ENCODE data around the gene PRAF2. TPM values are rescaled to one million over a fixed set of nuclear protein-coding genes. Genes with fewer than 3 reads are reported as not detected.

Gene PRAF2
- total RNA-seq, 1 donor from 2014 or later, result 12.5 TPM

DNA sequence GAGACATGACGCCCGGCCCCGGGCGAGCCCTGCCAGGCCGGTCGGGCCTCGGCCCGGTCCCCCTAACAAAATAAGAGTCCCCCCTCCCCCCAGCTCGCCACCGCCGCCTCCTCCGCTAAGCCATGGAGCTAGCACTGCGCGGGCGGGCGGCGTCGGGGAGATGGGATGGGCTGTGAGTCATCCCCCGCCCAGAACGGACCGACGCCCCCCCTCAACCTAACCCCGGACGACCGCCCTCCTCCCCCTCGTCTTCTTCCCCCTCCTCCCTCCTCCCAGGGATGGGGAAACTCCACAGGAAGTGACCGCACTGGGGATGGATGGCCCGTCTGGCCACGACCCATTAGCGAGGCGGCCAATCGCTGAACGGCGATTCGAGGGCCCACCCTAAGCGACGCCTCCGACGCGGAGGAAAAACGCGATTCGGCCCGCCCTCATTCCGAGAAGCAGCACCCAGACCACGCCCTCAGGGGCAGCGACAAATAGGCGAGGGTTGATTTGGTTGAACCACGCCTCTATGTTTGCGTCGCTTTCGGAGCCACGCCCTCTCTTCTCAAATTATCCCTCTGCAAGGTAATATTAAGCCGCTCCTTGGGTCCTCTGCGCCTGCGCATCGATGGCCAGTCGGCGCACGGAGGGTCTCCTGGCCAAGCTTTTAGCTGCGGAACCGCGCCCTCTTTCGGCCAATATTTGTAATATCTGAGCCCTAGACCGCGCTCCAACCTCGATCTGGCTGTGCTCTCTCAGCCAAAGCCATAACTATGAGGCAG is 30.4 kb downstream of the PRAF2 start, which contains the start of gene TFE3:
TSS of gene TFE3 (minus strand) at position 138 of the 767 bp plus-strand sequence. CDS start at position 7, 131 bp downstream.
- Mint-ChIP-seq H3K4me3 (peak within 1 kb of the TSS; percentile 88), H3K36me3 (ENCODE audit: low read depth) (peaks cover 12% of the 10 kb centered on the region), H3K27me3 (no peaks in the 10 kb centered on the region), H3K4me1 (peaks cover 31% of the 10 kb centered on the region), H3K27ac (peak within 1 kb of the TSS; percentile 95), H3K9me3 (no peaks in the 10 kb centered on the region)
- intact Hi-C loops (cut with micrococcal nuclease), result loop anchor here (1.0 to 5.0 kb wide), 6 partner anchors 10 to 146 kb away; partner anchors contain the start of genes GRIPAP1, KCND1, PIM2 and PQBP1
- peak; percentile 98 for DNase-seq

DNA sequence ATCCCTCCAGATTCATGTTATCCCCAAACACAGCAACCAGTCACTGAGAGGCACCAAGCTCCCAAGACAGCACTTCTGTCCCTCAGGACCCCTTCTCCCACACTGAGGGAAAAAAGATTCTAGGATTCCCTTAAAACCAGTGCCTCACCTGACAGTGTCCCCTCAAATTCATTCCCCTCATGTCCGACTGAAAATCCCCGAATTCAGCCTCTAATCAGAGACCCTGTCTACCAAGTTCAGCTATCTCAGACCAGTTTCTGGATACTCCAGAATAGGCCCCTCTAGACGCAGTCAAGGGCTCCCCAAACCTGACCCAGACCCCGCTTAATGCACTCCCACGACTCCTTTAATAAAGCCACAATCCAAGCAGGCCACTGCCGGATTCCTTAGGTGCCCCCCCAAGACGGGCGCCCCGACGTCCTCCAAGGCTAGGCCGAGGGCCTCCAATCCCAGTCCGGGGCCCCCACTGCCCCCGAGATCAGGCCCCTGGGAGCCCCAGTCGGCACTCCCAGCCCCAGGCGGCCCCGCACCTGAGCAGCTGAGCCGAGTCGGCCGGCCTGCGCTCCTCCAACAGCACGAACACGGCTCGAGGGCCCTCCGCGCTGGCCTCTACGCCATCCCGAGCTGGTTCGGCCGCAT is 31.1 kb downstream of the PRAF2 start:
- Mint-ChIP-seq H3K27me3 (no peaks in the 10 kb centered on the region), H3K27ac (peak overlapping the region; percentile 95), H3K9me3 (no peaks in the 10 kb centered on the region), H3K36me3 (ENCODE audit: low read depth) (peaks cover 17% of the 10 kb centered on the region), H3K4me1 (peaks cover 33% of the 10 kb centered on the region), H3K4me3 (peak overlapping the region; percentile 88)
- DNase-seq, result no peak
- intact Hi-C loops (cut with micrococcal nuclease), result loop anchor here (1.0 to 5.0 kb wide), 6 partner anchors 11 to 145 kb away; partner anchors contain the start of genes GRIPAP1, KCND1, PIM2 and PQBP1

DNA sequence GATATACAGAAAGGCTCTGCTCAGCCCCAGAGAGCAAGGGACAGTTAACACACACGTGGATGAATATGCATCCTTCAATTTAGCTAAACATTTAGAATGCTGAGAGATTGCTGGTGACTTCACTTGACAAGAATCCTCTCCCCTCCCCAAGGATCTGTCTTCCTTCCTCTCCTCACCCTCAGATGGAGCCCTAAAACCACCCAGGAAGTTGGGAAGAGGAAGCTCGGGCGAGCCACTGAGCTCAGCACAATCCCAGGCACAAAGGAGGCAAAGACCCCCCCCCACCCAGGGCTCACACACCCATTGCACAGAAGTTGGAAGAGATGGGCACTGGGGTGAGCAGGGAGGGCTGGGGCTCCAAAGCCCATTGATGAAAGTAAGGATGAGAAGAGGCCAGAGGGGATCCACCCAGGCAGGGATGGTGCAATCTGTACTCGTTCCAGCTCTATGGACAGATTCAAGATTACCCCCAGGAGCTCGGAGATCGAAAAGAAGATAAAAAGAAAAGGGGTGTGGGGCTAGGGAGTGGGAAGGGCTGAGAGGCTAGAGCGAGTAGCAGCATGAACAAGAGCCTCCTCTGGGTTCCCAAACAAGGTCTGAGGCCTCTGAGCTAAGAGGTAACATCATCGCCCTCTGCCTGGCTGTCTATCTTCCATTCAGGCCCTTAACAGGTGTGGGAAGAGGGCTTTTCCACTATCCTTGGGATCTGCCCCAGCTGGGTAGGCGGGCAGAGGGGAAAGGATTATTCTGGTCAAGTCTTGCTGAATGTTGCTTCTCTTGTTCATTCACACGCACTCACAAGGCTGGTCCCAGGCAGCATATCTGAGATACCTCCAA is 31.8 kb downstream of the PRAF2 start:
- peak; percentile 68 for DNase-seq
- intact Hi-C loops (cut with micrococcal nuclease), result loop anchor here (5.0 kb wide), 3 partner anchors 70 to 145 kb away; partner anchors contain the start of genes KCND1, PIM2, PQBP1 and TIMM17B
- H3K9me3 Mint-ChIP-seq, result no peaks in the 10 kb centered on the region
- peaks cover 21% of the 10 kb centered on the region for H3K36me3 Mint-ChIP-seq (ENCODE audit: low read depth)
- peak overlapping the region; percentile 95 for H3K27ac Mint-ChIP-seq
- H3K4me1 Mint-ChIP-seq, result peaks cover 33% of the 10 kb centered on the region
- H3K4me3 Mint-ChIP-seq, result peak overlapping the region; percentile 88
- H3K27me3 Mint-ChIP-seq, result no peaks in the 10 kb centered on the region

DNA sequence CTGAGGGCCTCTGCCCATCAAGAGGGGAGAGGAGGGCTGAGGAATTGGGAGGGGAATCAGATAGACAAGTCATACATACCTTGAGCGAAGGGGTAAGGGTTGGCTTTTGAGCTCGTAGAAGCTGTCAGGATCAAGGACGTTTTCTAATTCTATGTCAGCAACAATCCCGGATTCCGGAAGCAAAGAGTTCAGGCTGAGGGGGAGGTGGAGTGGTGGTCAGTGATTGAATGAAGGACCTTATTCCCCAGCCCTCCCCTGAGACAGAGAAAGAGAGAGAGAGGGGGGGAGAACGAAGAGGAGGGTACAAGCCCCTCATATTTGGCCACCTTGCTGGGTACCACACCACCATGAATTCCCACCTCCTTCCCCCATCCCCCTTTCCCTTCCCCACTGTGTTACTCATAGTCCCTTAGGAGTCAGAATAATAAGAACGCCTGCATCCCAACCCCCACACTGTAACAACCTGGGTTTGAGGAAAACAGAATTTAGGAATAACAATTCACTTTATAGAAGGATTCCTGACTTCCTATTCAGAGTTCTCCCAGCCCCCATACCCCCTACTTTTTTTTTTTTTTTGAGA is 33.3 kb downstream of the PRAF2 start:
- H3K4me1 Mint-ChIP-seq, result peaks cover 33% of the 10 kb centered on the region
- peak overlapping the region; percentile 88 for H3K4me3 Mint-ChIP-seq
- DNase-seq, result no peak
- H3K9me3 Mint-ChIP-seq, result no peaks in the 10 kb centered on the region
- intact Hi-C loops (cut with micrococcal nuclease), result loop anchor here (5.0 kb wide), 3 partner anchors 68 to 143 kb away; partner anchors contain the start of genes KCND1, PIM2, PQBP1 and TIMM17B
- H3K27me3 Mint-ChIP-seq, result no peaks in the 10 kb centered on the region
- peaks cover 23% of the 10 kb centered on the region for H3K36me3 Mint-ChIP-seq (ENCODE audit: low read depth)
- peak overlapping the region; percentile 82 for H3K27ac Mint-ChIP-seq

DNA sequence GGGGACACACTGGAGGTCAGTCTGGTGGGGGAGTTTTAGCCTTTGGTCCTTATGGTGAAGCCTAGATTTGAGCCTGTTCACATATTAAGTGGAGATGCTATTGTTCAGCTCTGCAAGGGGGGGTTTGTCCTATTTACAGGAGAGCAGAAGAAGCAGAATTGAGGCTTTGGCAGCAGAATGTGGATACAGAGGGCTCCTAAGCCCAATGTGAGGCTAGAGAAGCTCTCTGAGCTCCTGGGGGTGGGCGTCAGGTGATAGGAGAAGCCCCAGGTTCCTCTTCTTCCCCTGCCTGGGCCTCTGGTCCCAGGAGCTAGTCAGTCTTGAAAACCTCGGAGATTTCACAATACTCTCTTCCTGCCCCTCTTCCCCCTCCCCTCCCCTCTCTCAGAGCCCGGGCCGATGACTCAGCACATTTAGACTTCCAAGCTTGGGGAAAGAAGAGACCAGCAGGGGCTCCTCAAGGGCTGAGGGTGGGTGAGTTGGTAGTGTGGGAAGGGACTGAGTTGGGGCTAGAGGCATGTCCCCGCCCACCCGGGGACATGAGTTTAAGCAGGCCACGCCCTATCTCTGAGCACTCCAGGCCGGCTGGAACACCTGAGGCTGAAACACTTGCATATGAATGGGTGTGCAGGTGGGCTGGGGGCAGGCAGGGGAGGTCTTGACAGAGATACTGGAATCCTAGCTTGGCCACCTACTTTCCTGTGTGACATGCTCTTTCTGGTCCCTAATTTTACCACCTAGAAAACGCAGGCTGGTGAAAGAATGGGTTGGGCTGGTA is 34.0 kb downstream of the PRAF2 start:
- intact Hi-C loops (cut with micrococcal nuclease), result loop anchor here (5.0 kb wide), 3 partner anchors 67 to 142 kb away; partner anchors contain the start of genes KCND1, PIM2, PQBP1 and TIMM17B
- Mint-ChIP-seq H3K36me3 (ENCODE audit: low read depth) (peaks cover 24% of the 10 kb centered on the region), H3K4me1 (peaks cover 33% of the 10 kb centered on the region), H3K27me3 (no peaks in the 10 kb centered on the region), H3K4me3 (peak overlapping the region; percentile 88), H3K9me3 (no peaks in the 10 kb centered on the region), H3K27ac (peak overlapping the region; percentile 82)
- DNase-seq, result peak; percentile 81

DNA sequence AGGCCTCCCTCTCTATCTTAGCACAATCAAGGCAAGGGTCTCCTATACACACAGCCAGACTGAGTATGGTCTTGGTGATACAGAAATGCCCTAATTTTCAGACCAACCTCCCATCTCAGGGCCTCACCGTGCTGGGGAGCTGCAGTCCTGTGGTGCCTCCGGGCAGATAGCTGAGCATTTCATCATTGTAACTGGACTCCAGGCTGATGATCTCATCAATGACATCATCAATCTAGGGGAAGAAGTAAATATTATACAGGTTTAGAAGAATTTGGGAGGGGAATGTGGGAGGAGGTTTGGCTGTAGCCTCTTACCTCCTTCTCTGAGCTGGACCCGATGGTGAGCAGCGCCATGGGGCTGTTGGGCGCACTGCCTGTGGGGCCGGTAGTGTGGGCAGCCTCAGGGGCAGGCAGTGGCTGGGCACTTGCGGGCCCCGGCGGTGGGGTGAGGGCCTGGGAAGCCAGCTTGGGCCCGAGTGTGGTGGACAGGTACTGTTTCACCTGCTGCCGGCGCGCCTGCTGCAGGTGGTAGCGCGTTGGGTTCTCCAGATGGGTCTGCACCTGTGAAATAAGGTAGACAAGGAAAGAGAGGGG is 35.8 kb downstream of the PRAF2 start:
- DNase-seq, result no peak
- H3K27ac Mint-ChIP-seq, result peak overlapping the region; percentile 51
- intact Hi-C loops (cut with micrococcal nuclease), result no loop called here
- H3K4me3 Mint-ChIP-seq, result peak overlapping the region; percentile 39
- H3K27me3 Mint-ChIP-seq, result no peaks in the 10 kb centered on the region
- peaks cover 24% of the 10 kb centered on the region for H3K4me1 Mint-ChIP-seq
- H3K36me3 Mint-ChIP-seq (ENCODE audit: low read depth), result peaks cover 39% of the 10 kb centered on the region
- no peaks in the 10 kb centered on the region for H3K9me3 Mint-ChIP-seq

DNA sequence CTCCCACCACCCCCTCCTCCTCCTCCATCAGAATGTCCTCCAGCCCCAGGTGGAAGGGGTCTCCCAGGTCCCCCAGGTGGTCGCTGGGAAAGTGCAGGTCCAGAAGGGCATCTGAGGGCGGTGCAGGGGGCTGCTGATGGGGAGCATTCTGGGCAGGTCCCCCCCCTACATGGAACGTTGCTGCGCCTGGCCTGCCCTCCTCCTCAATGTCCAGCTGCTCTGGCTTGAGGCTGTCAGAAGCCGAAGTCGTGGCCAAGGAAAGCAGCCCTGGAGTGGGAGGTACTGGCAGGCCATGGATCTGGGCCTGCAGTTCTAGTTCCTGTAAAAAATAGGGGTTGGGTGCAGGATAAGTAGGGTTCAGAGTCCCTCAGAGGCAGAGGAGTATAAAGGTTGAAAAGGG is 43.5 kb downstream of the PRAF2 start:
- Mint-ChIP-seq H3K9me3 (no peaks in the 10 kb centered on the region), H3K4me1 (peaks cover 3% of the 10 kb centered on the region), H3K4me3 (no peak overlapping the region), H3K27me3 (no peaks in the 10 kb centered on the region), H3K27ac (no peak overlapping the region), H3K36me3 (ENCODE audit: low read depth) (peaks cover 27% of the 10 kb centered on the region)
- intact Hi-C loops (cut with micrococcal nuclease), result no loop called here
- no peak for DNase-seq

DNA sequence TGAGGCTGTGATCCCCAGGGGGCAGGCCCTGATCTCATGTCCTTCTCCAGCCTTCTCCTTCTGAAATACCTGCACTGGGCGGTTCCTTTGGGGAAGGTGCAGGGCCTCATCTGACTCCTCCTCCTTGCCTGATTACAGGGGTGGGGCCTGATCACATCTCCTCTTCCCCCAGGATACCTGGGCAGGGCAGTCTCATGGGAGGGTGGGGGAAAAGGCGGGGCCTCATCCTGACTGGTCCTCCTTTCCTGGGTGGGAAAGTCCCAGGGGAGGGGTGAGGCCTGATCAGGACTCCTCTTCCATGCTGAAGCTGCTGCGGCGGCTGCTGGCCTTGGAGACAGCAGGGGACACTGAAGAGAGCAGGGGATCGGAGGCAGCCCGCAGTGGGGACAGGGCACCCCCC is 43.9 kb downstream of the PRAF2 start:
- H3K36me3 Mint-ChIP-seq (ENCODE audit: low read depth), result peaks cover 27% of the 10 kb centered on the region
- peaks cover 3% of the 10 kb centered on the region for H3K4me1 Mint-ChIP-seq
- no peak overlapping the region for H3K27ac Mint-ChIP-seq
- no peak overlapping the region for H3K4me3 Mint-ChIP-seq
- no peak for DNase-seq
- intact Hi-C loops (cut with micrococcal nuclease), result no loop called here
- no peaks in the 10 kb centered on the region for H3K9me3 Mint-ChIP-seq
- no peaks in the 10 kb centered on the region for H3K27me3 Mint-ChIP-seq

Other genes with a start within 250 kb of the PRAF2 start
- gene ERAS, start 247.5 kb downstream of the PRAF2 start, total RNA-seq, result not detected in 2 replicates
- gene PCSK1N, start 238.4 kb downstream of the PRAF2 start, total RNA-seq, result 0.33 TPM in 1 of 2 replicates, not detected in the other
- 72.0 and 75.1 TPM in 2 replicates for gene TIMM17B, start 176.2 kb downstream of the PRAF2 start, total RNA-seq
- gene PQBP1, start 176.1 kb downstream of the PRAF2 start, total RNA-seq, result 104 and 114 TPM in 2 replicates
- 19.5 and 22.8 TPM in 2 replicates for gene SLC35A2, start 162.4 kb downstream of the PRAF2 start, total RNA-seq
- gene PIM2, start 155.0 kb downstream of the PRAF2 start, total RNA-seq, result 391 and 394 TPM in 2 replicates
- 76.2 and 76.7 TPM in 2 replicates for gene OTUD5, start 116.4 kb downstream of the PRAF2 start, total RNA-seq
- gene KCND1, start 102.2 kb downstream of the PRAF2 start, total RNA-seq, result 2.5 and 3.5 TPM in 2 replicates
- gene GRIPAP1, start 71.7 kb downstream of the PRAF2 start, total RNA-seq, result 85.7 and 87.3 TPM in 2 replicates
- gene TFE3, start 30.6 kb downstream of the PRAF2 start, total RNA-seq, result 28.8 and 30.8 TPM in 2 replicates
- gene CCDC120, start 15.0 kb downstream of the PRAF2 start, total RNA-seq, result 4.4 and 4.5 TPM in 2 replicates
- gene WDR45, start 5.9 kb upstream of the PRAF2 start, total RNA-seq, result 38.7 and 40.8 TPM in 2 replicates
- gene GPKOW, start 49.7 kb upstream of the PRAF2 start, total RNA-seq, result 24.7 TPM in 2 replicates
- 0.96 and 1.1 TPM in 2 replicates for gene MAGIX, start 88.8 kb upstream of the PRAF2 start, total RNA-seq
- 84.4 and 91.4 TPM in 2 replicates for gene PLP2, start 97.9 kb upstream of the PRAF2 start, total RNA-seq
- gene PRICKLE3, start 112.4 kb upstream of the PRAF2 start, total RNA-seq, result 21.9 and 22.7 TPM in 2 replicates
- 4.9 and 5.3 TPM in 2 replicates for gene SYP, start 126.2 kb upstream of the PRAF2 start, total RNA-seq
- gene CACNA1F, start 159.3 kb upstream of the PRAF2 start, total RNA-seq, result 0.07 and 0.14 TPM in 2 replicates
- 25.6 and 25.8 TPM in 2 replicates for gene CCDC22, start 161.5 kb upstream of the PRAF2 start, total RNA-seq
- gene FOXP3, start 190.7 kb upstream of the PRAF2 start, total RNA-seq, result 13.1 and 14.2 TPM in 2 replicates
- gene PPP1R3F, start 195.8 kb upstream of the PRAF2 start, total RNA-seq, result 6.3 and 8.3 TPM in 2 replicates
- not detected in 2 replicates for gene GAGE10, start 229.6 kb upstream of the PRAF2 start, total RNA-seq
- not detected in 2 replicates for gene GAGE12J, start 248.0 kb upstream of the PRAF2 start, total RNA-seq

Data from activated CD4-positive, alpha-beta T cell treated with anti-CD3 and anti-CD28 coated beads, Interleukin-2, amount 10 ng/mL, durations not matched to agents 24 days and 14 days (primary cell).